ENCODE results near the gene CRTC3. TPM values are rescaled to one million over a fixed set of nuclear protein-coding genes. Genes with fewer than 3 reads are reported as not detected.

Gene CRTC3
- total RNA-seq, 1 experiment from 2014 or later, result 3.9 TPM

GRCh38 chr15:90680371-90680935 is 150.7 kb downstream of the CRTC3 start:
- no peak for DNase-seq
- H3K27ac ChIP-seq (ENCODE audit: insufficient read length, low read depth, low read length), result no peak overlapping the region

More at GRCh38 chr15:90680371-90680935, 150.7 kb downstream of the CRTC3 start:
- no CpG with 5 or more reads among the region's 6 CpGs for WGBS (ENCODE audit: extremely low coverage, insufficient read length, low lambda C conversion rate)
- Histone ChIP-seq H3K4me1 (ENCODE audit: insufficient read depth, low read length) (no peaks in the 10 kb centered on the region), H3K23me2 (ENCODE audit: insufficient read length, low read depth, low read length, poor library complexity, severe bottlenecking) (no peaks in the 10 kb centered on the region), H3K4me2 (ENCODE audit: insufficient read depth, insufficient read length, low read length) (no peak overlapping the region), H3K4ac (ENCODE audit: low read depth, low read length) (no peak overlapping the region), H3K9ac (ENCODE audit: extremely low read depth, insufficient read length, low read length) (no peak overlapping the region), H4K91ac (ENCODE audit: insufficient read length, low read depth, low read length) (no peak overlapping the region), H3K18ac (ENCODE audit: insufficient read length, low read depth, low read length) (no peak overlapping the region), H2BK15ac (ENCODE audit: low read depth, low read length) (no peak overlapping the region), H2BK120ac (ENCODE audit: low read depth, low read length, poor library complexity, severe bottlenecking) (no peak overlapping the region), H3K14ac (ENCODE audit: insufficient read depth, low read length) (no peak overlapping the region), H2BK5ac (ENCODE audit: insufficient read length, low read length) (no peak overlapping the region), H2AFZ (ENCODE audit: low read length) (no peak overlapping the region), H2BK20ac (ENCODE audit: low read depth, low read length, poor library complexity, severe bottlenecking) (no peak overlapping the region), H3K27me3 (ENCODE audit: insufficient read depth, low read length) (no peaks in the 10 kb centered on the region), H4K5ac (ENCODE audit: insufficient read length, low read depth, low read length) (no peak overlapping the region), H3K79me2 (ENCODE audit: insufficient read depth, low read length) (no peaks in the 10 kb centered on the region), H3K56ac (ENCODE audit: insufficient read length, low read depth, low read length) (no peak overlapping the region), H2AK5ac (ENCODE audit: insufficient read length, low read length) (no peak overlapping the region), H3T11ph (ENCODE audit: low read length) (no peak overlapping the region), H4K20me1 (ENCODE audit: control insufficient read depth, insufficient read depth, insufficient read length) (no peaks in the 10 kb centered on the region), H3K79me1 (ENCODE audit: insufficient read depth, low read depth, low read length, poor library complexity, severe bottlenecking) (no peaks in the 10 kb centered on the region), H2BK12ac (ENCODE audit: insufficient read length, low read depth, low read length) (no peak overlapping the region), H3K23ac (ENCODE audit: insufficient read length, low read depth, low read length) (no peak overlapping the region), H3K9me3 (ENCODE audit: control insufficient read depth, low read depth, low read length) (no peaks in the 10 kb centered on the region), H4K8ac (replicated peaks; ENCODE audit: insufficient read length, low read depth, low read length) (peak overlapping the region; percentile 38)
- Mint-ChIP-seq H3K27ac (no peak overlapping the region), H3K27me3 (ENCODE audit: low read depth) (no peaks in the 10 kb centered on the region; the same call in none of the 2 replicates), H3K4me3 (no peak overlapping the region), H3K9me3 (peaks cover 3% of the 10 kb centered on the region in 2 experiments; a peak in 1 of 5 replicates), H3K4me1 (peaks cover 6 to 7% of the 10 kb centered on the region in 2 experiments; a peak in 3 of 4 replicates), H3K36me3 (ENCODE audit: insufficient read depth in 1 of 3, low read depth in 3 of 3) (no peaks in the 10 kb centered on the region)
- TF ChIP-seq CTCF (conservative IDR thresholded peaks at IDR 0.05), result no peak
